Psoas muscle (tissue), 8 donors: ENCODE data around the gene ADAT2. TPM values are rescaled to one million over a fixed set of nuclear protein-coding genes. Genes with fewer than 3 reads are reported as not detected.

Experiments
- ATAC-seq, 4 donors: fragments of 200-7000 bp; cut with Tn5 transposase; one replicate each; pipeline ENCODE4 v1.9.1; 2020; ENCODE audit warnings: moderate library complexity in 3 of 4, mild to moderate bottlenecking in 2 of 4
- DNase-seq, 2 donors: peaks; one replicate each; pipeline ENCODE4 v3.0.0-alpha.2; 2020
- H3K27ac ChIP-seq: fragments of 200-600 bp; one replicate; pipeline ENCODE4 v1.8.0; 2022
- H3K27me3 ChIP-seq, 3 donors: fragments of 200-600 bp in 1 of 3; one replicate each; pipeline versions ENCODE4 v1.6.1 to v1.8.0; 2013 to 2022; ENCODE audit warnings: low read length in 2 of 3, mild to moderate bottlenecking in 2 of 3, moderate library complexity in 1 of 3; ENCODE audit not compliant: insufficient read depth in 3 of 3
- H3K36me3 ChIP-seq, 2 donors: fragments of 200-600 bp in 1 of 2; one replicate each; pipeline versions ENCODE4 v1.6.1 to v1.8.0; 2013 to 2022; ENCODE audit warnings: low read depth in 1 of 2, mild to moderate bottlenecking in 1 of 2, moderate library complexity in 1 of 2; ENCODE audit not compliant: insufficient read depth in 1 of 2
- H3K4me1 ChIP-seq: fragments of 200-600 bp; one replicate; pipeline ENCODE4 v1.8.0; 2022
- H3K4me3 ChIP-seq: fragments of 200-600 bp; one replicate; pipeline ENCODE4 v1.8.0; 2022; ENCODE audit warnings: mild to moderate bottlenecking
- H3K9me3 ChIP-seq: fragments of 200-600 bp; one replicate; pipeline ENCODE4 v1.8.0; 2022
- WGBS, 3 donors: extraction: QIAGEN DNeasy Blood & Tissue Kit; methylation state at CpG; one replicate each; pipeline versions ENCODE4 v1.1.6 to v1.1.7; 2013; 5-methylcytosine and 5-hydroxymethylcytosine counted together
- intact Hi-C, 2 donors: fragments of 100-400 bp; cut with DNase I; formaldehyde crosslinking; loops; one replicate each; pipeline versions ENCODE4 v1.11.0 to v1.14.2; 2022
- polyA plus RNA-seq, 3 donors: library from polyadenylated mRNA; stranded (reverse); fragments of 200-250 nt; gene quantifications; one replicate each; pipeline ENCODE4 v1.2.3, GENCODE V29; 2013
- total RNA-seq, 4 donors: library from RNA; stranded (reverse); fragmentation: NEBNext Ultra II Directional in 2 of 4; extraction: Animal tissue kit (Norgen Biotek cat#: 25700) in 2 of 4; gene quantifications; one replicate each; pipeline versions ENCODE4 v1.2.1 to v1.2.4, GENCODE V29; 2021 to 2023
- TF ChIP-seq, protein P1 (sequence below): fragments of 200-600 bp; IDR thresholded peaks from one replicate; pipeline ENCODE4 v1.8.0; 2022; ENCODE audit warnings: antibody characterized with exemption
- donor health status: healthy with polysubstance abuse.
- donor health status: DM: no; HTN: no; CAD: no; lungs with moderate emphysema.
- donor health status: Bipolar disorder and iron deficiency.
- donor health status: healthy.
- donor health status: DM: yes; HTN: yes; CAD: no.
- donor health status: DM: no; HTN: no; CAD: no.
- donor health status: DM: no; HTN: no; CAD: no.
- donor health status: DM: yes; HTN: yes; CAD: no.

The ADAT2 gene
- total and polyA plus RNA-seq, 7 donors: 0.55 to 2.6 (median 1.6) TPM

DNA sequence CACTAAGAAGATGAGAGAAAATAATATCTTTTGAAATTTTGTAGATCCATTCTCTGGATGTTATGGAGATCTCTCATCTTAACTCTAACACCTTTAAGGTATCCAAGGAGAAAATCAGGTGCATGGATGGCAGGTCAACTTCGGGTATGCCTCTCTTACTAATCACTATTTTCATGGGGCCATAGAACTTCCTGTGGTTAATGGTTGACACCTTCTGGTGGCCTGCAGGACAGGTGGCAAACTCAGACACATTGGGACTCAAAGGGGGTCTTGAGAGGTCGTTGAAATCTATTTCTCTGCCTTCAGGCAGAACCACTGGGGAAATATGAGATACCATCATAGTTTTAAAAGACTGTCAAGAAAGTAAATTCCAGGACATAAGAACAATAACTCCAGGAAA lies 76.5 kb downstream of the ADAT2 start:
- no peaks in the 10 kb centered on the region for H3K36me3 ChIP-seq
- no peak for ATAC-seq
- H3K4me1 ChIP-seq: no peaks in the 10 kb centered on the region
- no peak overlapping the region for H3K4me3 ChIP-seq
- no peak overlapping the region for H3K27ac ChIP-seq
- TF ChIP-seq, protein P1, sequence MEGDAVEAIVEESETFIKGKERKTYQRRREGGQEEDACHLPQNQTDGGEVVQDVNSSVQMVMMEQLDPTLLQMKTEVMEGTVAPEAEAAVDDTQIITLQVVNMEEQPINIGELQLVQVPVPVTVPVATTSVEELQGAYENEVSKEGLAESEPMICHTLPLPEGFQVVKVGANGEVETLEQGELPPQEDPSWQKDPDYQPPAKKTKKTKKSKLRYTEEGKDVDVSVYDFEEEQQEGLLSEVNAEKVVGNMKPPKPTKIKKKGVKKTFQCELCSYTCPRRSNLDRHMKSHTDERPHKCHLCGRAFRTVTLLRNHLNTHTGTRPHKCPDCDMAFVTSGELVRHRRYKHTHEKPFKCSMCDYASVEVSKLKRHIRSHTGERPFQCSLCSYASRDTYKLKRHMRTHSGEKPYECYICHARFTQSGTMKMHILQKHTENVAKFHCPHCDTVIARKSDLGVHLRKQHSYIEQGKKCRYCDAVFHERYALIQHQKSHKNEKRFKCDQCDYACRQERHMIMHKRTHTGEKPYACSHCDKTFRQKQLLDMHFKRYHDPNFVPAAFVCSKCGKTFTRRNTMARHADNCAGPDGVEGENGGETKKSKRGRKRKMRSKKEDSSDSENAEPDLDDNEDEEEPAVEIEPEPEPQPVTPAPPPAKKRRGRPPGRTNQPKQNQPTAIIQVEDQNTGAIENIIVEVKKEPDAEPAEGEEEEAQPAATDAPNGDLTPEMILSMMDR: no peak
- no peaks in the 10 kb centered on the region for H3K27me3 ChIP-seq
- DNase-seq: no peak
- no peaks in the 10 kb centered on the region for H3K9me3 ChIP-seq
- intact Hi-C loops: no loop called here
- 36 to 42% (median 41%) methylated on average over 2 of the region's 2 CpGs for WGBS, 3 donors

Other genes with a start within 250 kb of the ADAT2 start
- gene PEX3, start 110 bp upstream of the ADAT2 start, total RNA-seq: 10 to 100 TPM; 12.9 to 17.9 (median 14.0) TPM
- gene PEX3, start 110 bp upstream of the ADAT2 start, polyA plus RNA-seq: 10 to 100 TPM in 1 of 3 donors, 1 to 10 TPM in 2; 7.1 to 13.0 (median 7.7) TPM
- 10 to 100 TPM in 3 of 4 donors, 1 to 10 TPM in 1; 8.7 to 13.5 (median 11.2) TPM for gene FUCA2, start 61.0 kb upstream of the ADAT2 start, total RNA-seq
- 10 to 100 TPM in 2 of 3 donors, 1 to 10 TPM in 1; 9.0 to 32.3 (median 11.4) TPM for gene FUCA2, start 61.0 kb upstream of the ADAT2 start, polyA plus RNA-seq
- gene PHACTR2, start 227.3 kb upstream of the ADAT2 start, total RNA-seq: 10 to 100 TPM; 30.0 to 48.8 (median 39.5) TPM
- gene PHACTR2, start 227.3 kb upstream of the ADAT2 start, polyA plus RNA-seq: 1 to 10 TPM; 3.4 to 6.5 (median 4.6) TPM